Stimulated activated CD8-positive, alpha-beta memory T cell treated with anti-CD3 and anti-CD28 coated beads, Interleukin-15, amount 100 ng/mL, for 4 hours (primary cell): ENCODE data around the gene GFOD2.

Experiments used
- DNase-seq, 2 donors: peaks; one replicate each; pipeline ENCODE4 v3.0.0-alpha.2; 2020; ENCODE audit warnings: low read depth in 2 of 2

Gene GFOD2

GRCh38 chr16:67733734-67734470 is 14.8 kb upstream of the GFOD2 start:
- DNase-seq: no peak

GRCh38 chr16:67731753-67732095 is 12.6 kb upstream of the GFOD2 start:
- DNase-seq: no peak

GRCh38 chr16:67731071-67731752 is 12.1 kb upstream of the GFOD2 start:
- DNase-seq: no peak

GRCh38 chr16:67730326-67730725 is 11.2 kb upstream of the GFOD2 start:
- DNase-seq: no peak

DNA sequence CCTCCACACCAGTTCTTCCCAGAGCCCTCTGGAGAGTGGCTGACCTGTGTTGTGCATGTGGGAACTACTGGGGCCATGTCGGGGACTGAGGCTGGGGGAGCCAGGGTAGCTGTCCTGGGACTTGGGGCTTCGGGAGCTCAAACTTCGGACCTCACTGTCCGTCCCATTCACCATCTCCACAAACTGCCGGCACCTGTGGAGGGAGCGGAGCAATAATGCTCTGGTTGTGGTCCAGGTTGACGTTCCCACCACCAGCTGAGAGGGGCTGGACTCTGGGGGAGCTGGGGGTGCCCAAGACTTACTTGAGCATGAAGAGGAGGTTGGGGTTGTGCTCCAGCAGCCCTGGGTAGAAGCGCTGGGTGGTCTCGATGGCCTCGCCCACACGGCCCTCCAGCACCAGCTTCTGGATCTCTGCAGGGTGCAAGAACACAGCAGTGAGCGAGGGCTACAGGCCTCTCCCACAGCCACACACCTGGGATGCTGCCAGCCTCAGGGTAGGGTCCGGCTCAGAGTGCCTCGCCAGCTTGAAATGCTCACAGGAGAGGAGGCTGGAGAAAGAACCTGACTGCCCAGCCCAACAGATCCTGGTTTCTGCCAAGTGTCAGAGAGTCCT is 10.6 kb upstream of the GFOD2 start:
- DNase-seq: no peak

DNA sequence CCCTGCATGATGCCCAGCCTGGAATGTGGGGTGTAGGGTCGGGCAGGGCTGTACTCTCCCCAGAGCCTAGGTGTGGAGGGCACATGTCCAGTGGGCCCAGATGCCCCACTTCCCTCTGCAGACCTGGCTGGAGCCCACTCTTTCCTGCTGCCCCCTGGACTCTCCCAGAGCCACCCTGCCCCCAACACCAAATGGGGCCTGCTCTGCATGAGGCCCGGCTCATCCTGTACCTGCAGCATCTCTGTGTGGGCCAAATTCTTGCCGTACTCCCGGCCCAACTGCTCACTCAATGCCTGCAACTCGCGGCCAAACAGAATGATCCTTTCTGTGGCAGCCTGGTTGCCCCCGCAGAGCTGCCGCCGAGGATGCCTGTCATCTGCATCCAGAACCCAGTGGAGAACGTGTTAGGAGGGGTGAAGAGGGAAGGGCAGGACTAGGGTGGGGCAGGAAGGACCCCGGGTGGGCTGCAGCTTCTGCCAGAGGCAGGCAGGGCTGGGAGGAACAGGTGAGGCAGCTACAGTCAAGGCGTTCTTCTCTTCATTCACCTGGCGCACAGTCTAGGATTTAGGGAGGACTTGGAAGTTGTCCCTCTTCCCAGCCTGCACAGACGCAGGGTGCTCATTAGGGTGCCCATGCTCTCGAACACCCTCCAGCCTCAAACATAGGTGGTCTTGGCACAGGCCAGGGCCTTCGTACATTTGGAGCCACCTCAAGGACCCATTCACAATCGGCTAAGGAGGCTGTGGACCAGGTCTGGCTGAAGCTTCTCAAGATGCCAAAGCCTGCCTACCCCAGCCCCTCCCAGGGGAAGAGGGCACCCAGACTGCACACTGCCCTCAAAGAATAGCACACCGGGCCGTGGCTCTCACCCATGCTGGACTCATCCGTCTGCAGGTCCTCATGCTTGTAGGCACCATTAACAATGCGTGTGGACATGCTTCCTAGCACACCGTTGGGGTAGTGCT is 8.7 kb upstream of the GFOD2 start:
- DNase-seq: no peak

GRCh38 chr16:67726106-67727034 is 7.3 kb upstream of the GFOD2 start:
- no peak for DNase-seq

DNA sequence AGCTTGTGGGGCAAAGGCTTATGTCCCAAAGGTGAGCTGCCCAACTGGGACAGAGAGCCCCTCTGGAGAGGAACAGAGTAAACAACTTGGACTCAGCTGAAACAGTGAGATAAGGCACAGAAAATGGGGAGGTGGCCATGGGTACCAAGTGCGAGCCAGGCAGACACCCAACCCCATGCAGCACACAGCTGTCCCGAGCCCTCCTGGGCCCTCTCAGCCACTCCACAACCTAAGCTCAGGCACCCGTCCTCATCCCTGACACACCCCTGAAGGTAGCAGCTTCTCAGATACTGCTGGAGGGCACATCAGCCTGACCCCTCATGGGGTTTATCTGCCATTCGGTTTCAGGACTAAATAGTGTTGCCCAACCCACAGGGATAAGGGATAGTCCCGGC is 4.8 kb upstream of the GFOD2 start:
- no peak for DNase-seq

GRCh38 chr16:67723151-67723910 is 4.2 kb upstream of the GFOD2 start:
- DNase-seq: no peak

DNA sequence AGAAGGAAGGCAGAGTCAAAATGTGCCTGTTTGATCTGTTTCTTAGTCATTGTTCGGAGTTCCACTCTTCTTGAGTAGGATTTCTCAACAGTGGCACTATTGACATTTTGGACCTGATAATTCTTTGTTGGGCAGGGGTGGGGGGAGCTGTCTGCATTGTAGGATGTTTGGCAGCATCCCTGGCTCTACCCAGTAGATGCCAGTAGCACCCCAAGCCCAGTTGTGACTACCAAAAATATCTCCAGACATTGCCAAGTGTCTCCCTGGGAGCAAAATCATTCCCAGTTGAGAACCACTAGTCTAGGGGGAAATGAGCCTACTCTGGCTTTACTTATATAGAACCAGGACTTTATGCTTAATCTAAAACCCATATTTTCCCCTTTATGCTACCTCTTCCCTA is 1.1 kb upstream of the GFOD2 start:
- no peak for DNase-seq

DNA sequence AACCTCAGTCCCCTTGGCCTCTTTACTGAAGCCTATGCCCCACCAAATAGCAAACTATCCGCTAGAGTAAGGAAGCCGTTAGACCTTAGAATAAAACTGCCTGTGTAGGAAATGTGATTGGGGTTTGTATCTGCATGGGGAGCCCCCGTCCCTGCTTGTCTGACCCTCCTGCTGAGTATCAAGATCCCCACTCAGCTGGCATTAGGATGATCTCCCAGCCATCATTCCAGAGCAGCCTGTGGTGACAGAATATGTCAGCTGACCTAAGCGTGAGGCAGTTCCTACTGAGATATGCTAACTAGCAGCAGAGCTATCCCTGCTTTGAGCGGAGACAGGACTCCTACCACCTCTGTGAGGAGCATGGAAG is 645 bp upstream of the GFOD2 start:
- DNase-seq: no peak

- DNase-seq: no peak
Observed at GRCh38 chr16:67718668-67719047, 458 bp downstream of the GFOD2 start.

DNA sequence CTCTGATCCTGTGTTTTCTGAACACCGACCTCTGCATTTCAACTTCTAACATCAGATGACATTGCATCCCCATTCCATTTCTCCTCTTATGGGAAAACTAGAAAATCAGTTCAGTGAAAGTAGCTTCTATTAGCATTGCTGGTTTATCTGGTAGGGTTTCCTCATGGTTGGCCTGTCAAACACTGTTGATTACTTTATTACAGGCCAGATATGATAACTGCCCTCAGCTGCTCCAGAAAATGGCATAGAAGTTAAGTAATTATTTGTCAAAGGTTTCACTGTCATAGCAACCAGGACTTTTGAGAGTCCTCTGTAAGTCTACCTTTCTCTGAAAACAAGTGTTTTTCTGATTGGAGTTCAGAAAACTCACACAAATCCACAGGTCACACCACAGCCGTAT is 3.0 kb downstream of the GFOD2 start:
- no peak for DNase-seq

- DNase-seq: no peak
Observed at GRCh38 chr16:67714522-67714921, 4.6 kb downstream of the GFOD2 start.

GRCh38 chr16:67713647-67714273 is 5.4 kb downstream of the GFOD2 start:
- no peak for DNase-seq

- DNase-seq: no peak
Observed at GRCh38 chr16:67710607-67711006, 8.5 kb downstream of the GFOD2 start.

GRCh38 chr16:67709050-67709449 is 10.1 kb downstream of the GFOD2 start:
- no peak for DNase-seq

DNA sequence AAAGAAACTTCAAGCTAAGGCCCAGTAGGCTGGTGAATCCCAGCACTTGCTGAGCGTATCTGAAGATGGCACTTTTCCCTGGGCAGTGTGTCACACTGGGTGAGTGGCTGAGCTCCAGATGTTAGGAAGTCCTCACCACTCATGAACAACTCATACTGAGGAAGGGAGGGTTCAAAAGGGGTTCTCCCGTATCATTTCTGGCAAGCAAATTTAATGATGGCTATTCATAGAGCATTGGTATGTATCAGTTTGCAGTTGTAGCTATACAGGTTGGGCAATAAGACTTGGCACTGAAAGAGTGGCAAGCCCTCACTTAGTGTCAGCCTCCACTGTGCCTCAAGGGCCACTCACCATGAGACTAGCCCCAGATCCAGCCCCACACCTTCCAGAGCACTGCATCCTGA is 10.7 kb downstream of the GFOD2 start:
- no peak for DNase-seq

DNA sequence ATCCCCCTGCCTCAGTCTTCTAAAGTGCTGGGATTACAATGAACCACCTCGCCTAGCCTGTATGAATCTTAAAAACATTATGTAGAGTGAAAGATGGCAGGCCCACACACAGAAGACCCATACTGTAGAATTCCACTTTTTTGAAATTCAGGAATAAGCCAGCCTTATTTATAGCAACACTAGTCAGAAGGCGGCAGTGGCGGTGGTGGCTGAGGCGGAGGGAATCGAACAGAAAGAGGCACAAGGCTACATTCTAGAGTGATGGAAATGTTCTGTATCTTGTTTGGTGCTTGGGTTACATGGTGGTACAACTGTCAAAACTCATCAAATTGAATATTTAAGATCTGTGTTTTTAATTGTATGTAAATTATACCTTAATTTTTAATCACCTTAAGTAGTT is 11.3 kb downstream of the GFOD2 start:
- DNase-seq: no peak

GRCh38 chr16:67707210-67707609 is 11.9 kb downstream of the GFOD2 start:
- DNase-seq: no peak
